ENCODE data around the gene BANP.

BANP gene

DNA sequence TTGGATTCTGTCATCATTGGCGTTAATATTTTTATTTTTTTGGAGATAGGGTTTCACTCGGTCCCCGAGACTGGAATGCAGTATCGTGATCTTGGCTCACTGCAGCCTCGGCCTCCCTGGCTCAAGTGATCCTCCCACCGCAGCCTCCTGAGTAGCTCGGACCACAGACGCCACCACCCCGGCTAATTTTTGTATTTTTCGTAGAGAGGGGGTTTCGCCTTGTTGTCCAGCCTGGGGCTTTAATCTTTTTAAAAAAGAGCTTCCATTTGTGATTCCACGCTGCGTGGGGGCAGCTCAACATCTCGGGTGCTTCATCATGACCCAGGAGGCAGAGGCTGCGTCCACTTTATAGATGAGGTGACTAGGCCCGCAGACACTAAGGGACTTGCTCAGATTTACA, 1.5 kb downstream of the BANP start:
- Histone ChIP-seq H3K36me3 (ENCODE audit: insufficient read depth, low read length) (peaks cover 29% of the 10 kb centered on the region), H3K27me3 (ENCODE audit: insufficient read depth, low read length) (no peaks in the 10 kb centered on the region), H3K4me3 (ENCODE audit: low read depth, low read length, poor library complexity, severe bottlenecking) (peak overlapping the region; percentile 93), H3K4me1 (ENCODE audit: insufficient read depth, low read length, severe bottlenecking) (peaks cover 73% of the 10 kb centered on the region), H3K4me2 (ENCODE audit: low read length) (peak overlapping the region; percentile 97), H3K27ac (ENCODE audit: low read depth, low read length, poor library complexity, severe bottlenecking) (peak overlapping the region; percentile 68), H2AFZ (ENCODE audit: low read length) (no peak overlapping the region), H3F3A (ENCODE audit: insufficient read depth, low read length) (no peaks in the 10 kb centered on the region), H3K79me2 (ENCODE audit: insufficient read depth, low read length) (peaks cover 36% of the 10 kb centered on the region), H3K9ac (ENCODE audit: low read length) (peak overlapping the region; percentile 99), H3K9me3 (ENCODE audit: low read length) (no peaks in the 10 kb centered on the region), H4K20me1 (ENCODE audit: insufficient read depth, low read length) (no peaks in the 10 kb centered on the region), H3K9me2 (ENCODE audit: low read depth, low read length) (no peaks in the 10 kb centered on the region)
- no peak for TF ChIP-seq EZH2 (IDR thresholded peaks at IDR 0.05; ENCODE audit: borderline replicate concordance, low read length)
- TF ChIP-seq, protein P1, sequence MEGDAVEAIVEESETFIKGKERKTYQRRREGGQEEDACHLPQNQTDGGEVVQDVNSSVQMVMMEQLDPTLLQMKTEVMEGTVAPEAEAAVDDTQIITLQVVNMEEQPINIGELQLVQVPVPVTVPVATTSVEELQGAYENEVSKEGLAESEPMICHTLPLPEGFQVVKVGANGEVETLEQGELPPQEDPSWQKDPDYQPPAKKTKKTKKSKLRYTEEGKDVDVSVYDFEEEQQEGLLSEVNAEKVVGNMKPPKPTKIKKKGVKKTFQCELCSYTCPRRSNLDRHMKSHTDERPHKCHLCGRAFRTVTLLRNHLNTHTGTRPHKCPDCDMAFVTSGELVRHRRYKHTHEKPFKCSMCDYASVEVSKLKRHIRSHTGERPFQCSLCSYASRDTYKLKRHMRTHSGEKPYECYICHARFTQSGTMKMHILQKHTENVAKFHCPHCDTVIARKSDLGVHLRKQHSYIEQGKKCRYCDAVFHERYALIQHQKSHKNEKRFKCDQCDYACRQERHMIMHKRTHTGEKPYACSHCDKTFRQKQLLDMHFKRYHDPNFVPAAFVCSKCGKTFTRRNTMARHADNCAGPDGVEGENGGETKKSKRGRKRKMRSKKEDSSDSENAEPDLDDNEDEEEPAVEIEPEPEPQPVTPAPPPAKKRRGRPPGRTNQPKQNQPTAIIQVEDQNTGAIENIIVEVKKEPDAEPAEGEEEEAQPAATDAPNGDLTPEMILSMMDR (IDR thresholded peaks at IDR 0.05; ENCODE audit: low read length), result no peak

- Histone ChIP-seq H3K9ac (ENCODE audit: low read length) (peak overlapping the region; percentile 56), H3K27ac (ENCODE audit: low read depth, low read length, poor library complexity, severe bottlenecking) (peak overlapping the region; percentile 93), H4K20me1 (ENCODE audit: insufficient read depth, low read length) (no peaks in the 10 kb centered on the region), H3K36me3 (ENCODE audit: insufficient read depth, low read length) (peaks cover 32% of the 10 kb centered on the region), H2AFZ (ENCODE audit: low read length) (no peak overlapping the region), H3K4me1 (ENCODE audit: insufficient read depth, low read length, severe bottlenecking) (peaks cover 64% of the 10 kb centered on the region), H3K27me3 (ENCODE audit: insufficient read depth, low read length) (no peaks in the 10 kb centered on the region), H3K9me3 (ENCODE audit: low read length) (no peaks in the 10 kb centered on the region), H3K4me2 (ENCODE audit: low read length) (peak overlapping the region; percentile 97), H3K4me3 (ENCODE audit: low read depth, low read length, poor library complexity, severe bottlenecking) (peak overlapping the region; percentile 93), H3K9me2 (ENCODE audit: low read depth, low read length) (no peaks in the 10 kb centered on the region), H3F3A (ENCODE audit: insufficient read depth, low read length) (no peaks in the 10 kb centered on the region), H3K79me2 (ENCODE audit: insufficient read depth, low read length) (peaks cover 41% of the 10 kb centered on the region)
- TF ChIP-seq, protein P1 (IDR thresholded peaks at IDR 0.05; ENCODE audit: low read length), result no peak
- no peak for TF ChIP-seq EZH2 (IDR thresholded peaks at IDR 0.05; ENCODE audit: borderline replicate concordance, low read length)
Measured at GRCh38 chr16:87953308-87954215, 2.3 kb downstream of the BANP start.

DNA sequence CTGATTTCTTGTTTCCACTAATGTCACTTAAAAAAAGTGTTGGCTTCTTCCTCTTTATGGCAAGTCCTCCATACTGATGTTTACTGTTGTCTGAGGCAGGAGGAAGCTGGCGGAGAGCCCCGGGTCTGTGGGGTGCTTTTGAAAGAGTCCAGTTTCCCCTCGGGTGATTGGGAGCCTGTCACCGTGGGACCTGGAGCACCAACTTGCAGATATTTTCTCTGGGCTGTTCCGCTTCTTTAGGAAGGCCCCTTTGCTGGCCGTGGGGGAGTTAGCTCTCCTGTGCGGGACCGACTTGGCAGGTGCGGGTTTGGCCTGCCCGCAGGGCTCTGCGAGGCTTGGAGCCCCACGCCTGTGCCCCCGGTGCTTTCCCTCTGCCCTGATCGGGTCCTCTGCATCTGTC, 3.1 kb downstream of the BANP start:
- H3K4me2 ChIP-seq (ENCODE audit: low read length), result peak overlapping the region; percentile 97
- no peak for TF ChIP-seq EZH2 (IDR thresholded peaks at IDR 0.05; ENCODE audit: borderline replicate concordance, low read length)
- TF ChIP-seq, protein P1 (IDR thresholded peaks at IDR 0.05; ENCODE audit: low read length), result no peak
- peak overlapping the region; percentile 56; the same call in 1 of the 2 replicates for H3K9ac ChIP-seq (ENCODE audit: low read length)

More for the DNA sequence above, 3.1 kb downstream of the BANP start:
- peaks cover 48% of the 10 kb centered on the region for H3K79me2 ChIP-seq (ENCODE audit: insufficient read depth, low read length)
- H3K27ac ChIP-seq (ENCODE audit: low read depth, low read length, poor library complexity, severe bottlenecking), result peak overlapping the region; percentile 93
- no peaks in the 10 kb centered on the region for H3K9me2 ChIP-seq (ENCODE audit: low read depth, low read length)
- H3K27me3 ChIP-seq (ENCODE audit: insufficient read depth, low read length), result no peaks in the 10 kb centered on the region
- no peaks in the 10 kb centered on the region for H3F3A ChIP-seq (ENCODE audit: insufficient read depth, low read length)
- peaks cover 57% of the 10 kb centered on the region for H3K4me1 ChIP-seq (ENCODE audit: insufficient read depth, low read length, severe bottlenecking)
- H4K20me1 ChIP-seq (ENCODE audit: insufficient read depth, low read length), result no peaks in the 10 kb centered on the region
- H3K36me3 ChIP-seq (ENCODE audit: insufficient read depth, low read length), result peaks cover 32% of the 10 kb centered on the region
- no peak overlapping the region for H2AFZ ChIP-seq (ENCODE audit: low read length)
- H3K4me3 ChIP-seq (ENCODE audit: low read depth, low read length, poor library complexity, severe bottlenecking), result peak overlapping the region; percentile 93
- no peaks in the 10 kb centered on the region for H3K9me3 ChIP-seq (ENCODE audit: low read length)

All from OCI-LY1 (cell line).